ENCODE measurements around the gene RERGL. TPM values are rescaled to one million over a fixed set of nuclear protein-coding genes. Genes with fewer than 3 reads are reported as not detected.

The RERGL gene
- total RNA-seq, 1 donor = not detected

Other genes starting within 250 kb of the RERGL start
- 0.09 TPM in 1 of 2 replicates, not detected in the other for gene PIK3C2G, start 171.3 kb upstream of the RERGL start, total RNA-seq (ENCODE audit: low replicate concordance)